ENCODE data around the gene SDS. TPM values are rescaled to one million over a fixed set of nuclear protein-coding genes. Genes with fewer than 3 reads are reported as not detected.

The SDS gene
- total RNA-seq, 2 experiments from 2014 or later, result not detected

GRCh38 chr12:113398346-113399290 is 5.1 kb downstream of the SDS start:
- H3K79me2 ChIP-seq (ENCODE audit: insufficient read depth, low read depth, low read length), result no peaks in the 10 kb centered on the region
- H2AFZ ChIP-seq (ENCODE audit: low read length), result no peak overlapping the region
- BruUV-seq (replicated peaks), result no TSS peak
- intact Hi-C loops (cut with micrococcal nuclease; ENCODE audit: unreplicated experiment), result no loop called here
- H3K36me3 ChIP-seq (ENCODE audit: insufficient read depth, low read length), result no peaks in the 10 kb centered on the region
- TF ChIP-seq CTCF (conservative IDR thresholded peaks at IDR 0.05; ENCODE audit: low read length), result no peak
- TF ChIP-seq EZH2phosphoT487 (IDR thresholded peaks at IDR 0.05; ENCODE audit: borderline replicate concordance, low read depth, low read length), result no peak
- H3K4me2 ChIP-seq (ENCODE audit: low read length), result no peak overlapping the region
- H3K9me2 ChIP-seq (ENCODE audit: insufficient read depth, low read length), result no peaks in the 10 kb centered on the region
- peaks cover 5% of the 10 kb centered on the region for H3K4me1 ChIP-seq (ENCODE audit: insufficient read depth, low read length, poor library complexity, severe bottlenecking)
- H3K9me3 ChIP-seq (ENCODE audit: low read length), result no peaks in the 10 kb centered on the region
- no peak overlapping the region for H3K27ac ChIP-seq (ENCODE audit: low read depth, low read length, poor library complexity, severe bottlenecking)
- POLR2A ChIA-PET, result interaction anchor here (0.7 kb wide), 1 partner anchor 147 kb away, joined by 4 read pairs; no protein-coding TSS in a partner anchor
- DNase-seq (ENCODE audit: low spot score), result no peak
- H4K20me1 ChIP-seq (ENCODE audit: insufficient read depth, low read length), result no peaks in the 10 kb centered on the region
- no peak overlapping the region for H3K4me3 ChIP-seq (ENCODE audit: low read depth, low read length, poor library complexity, severe bottlenecking)
- CTCF ChIA-PET (ENCODE audit: unreplicated experiment), result no interaction called here

GRCh38 chr12:113397497-113398197 is 6.0 kb downstream of the SDS start:
- Histone ChIP-seq H3K4me3 (ENCODE audit: low read depth, low read length, poor library complexity, severe bottlenecking) (no peak overlapping the region), H2AFZ (ENCODE audit: low read length) (no peak overlapping the region), H3K79me2 (ENCODE audit: insufficient read depth, low read depth, low read length) (no peaks in the 10 kb centered on the region), H3K4me2 (ENCODE audit: low read length) (no peak overlapping the region), H3K4me1 (ENCODE audit: insufficient read depth, low read length, poor library complexity, severe bottlenecking) (peaks cover 5% of the 10 kb centered on the region), H3K9me3 (ENCODE audit: low read length) (no peaks in the 10 kb centered on the region), H3K27ac (ENCODE audit: low read depth, low read length, poor library complexity, severe bottlenecking) (no peak overlapping the region), H3K36me3 (ENCODE audit: insufficient read depth, low read length) (no peaks in the 10 kb centered on the region), H3K9me2 (ENCODE audit: insufficient read depth, low read length) (no peaks in the 10 kb centered on the region), H4K20me1 (ENCODE audit: insufficient read depth, low read length) (no peaks in the 10 kb centered on the region)
- CTCF ChIA-PET (ENCODE audit: unreplicated experiment), result no interaction called here
- DNase-seq (ENCODE audit: low spot score), result no peak
- TF ChIP-seq EZH2phosphoT487 (IDR thresholded peaks at IDR 0.05; ENCODE audit: borderline replicate concordance, low read depth, low read length) (no peak), CTCF (conservative IDR thresholded peaks at IDR 0.05; ENCODE audit: low read length) (no peak)
- no TSS peak for BruUV-seq (replicated peaks)
- intact Hi-C loops (cut with micrococcal nuclease; ENCODE audit: unreplicated experiment), result no loop called here
- POLR2A ChIA-PET, result interaction anchor here (0.5 to 0.9 kb wide), 3 partner anchors 8 to 235 kb away, joined by 3 to 4 read pairs (median 4); no protein-coding TSS in a partner anchor
